Measurements from ENCODE around the gene UQCRC2. TPM values are rescaled to one million over a fixed set of nuclear protein-coding genes. Genes with fewer than 3 reads are reported as not detected.
"Not testable (repeated sequence)": the region's sequence is repeated elsewhere in the genome, so short reads cannot be mapped to it uniquely, and the experiment has no call there.

UQCRC2 gene
- total RNA-seq, 1 donor from 2014 or later = 268 TPM

DNA sequence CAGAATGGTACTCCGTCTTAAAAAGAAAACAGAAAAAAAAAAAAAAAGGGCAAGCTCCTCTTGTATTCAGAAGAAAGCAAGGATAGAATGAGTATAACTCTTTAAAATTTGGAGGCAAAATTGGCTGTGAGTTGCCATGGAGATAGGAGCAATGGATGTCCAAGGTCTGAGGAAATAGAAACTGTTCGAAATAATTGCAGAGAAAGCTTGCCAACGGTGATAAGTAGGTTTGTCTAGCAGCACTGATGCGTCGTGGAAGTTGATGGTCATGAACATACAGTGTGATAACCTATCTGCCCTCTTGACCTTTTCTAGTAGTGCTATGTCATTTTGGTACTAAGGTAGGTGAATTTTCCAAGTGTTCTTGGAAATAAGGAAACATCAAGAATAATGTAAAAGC lies 57.7 kb downstream of the UQCRC2 start:
- DNase-seq (ENCODE audit: low read depth) = no peak

GRCh38 chr16:22012241-22012640 lies 59.1 kb downstream of the UQCRC2 start:
- DNase-seq (ENCODE audit: low read depth) = no peak

DNA sequence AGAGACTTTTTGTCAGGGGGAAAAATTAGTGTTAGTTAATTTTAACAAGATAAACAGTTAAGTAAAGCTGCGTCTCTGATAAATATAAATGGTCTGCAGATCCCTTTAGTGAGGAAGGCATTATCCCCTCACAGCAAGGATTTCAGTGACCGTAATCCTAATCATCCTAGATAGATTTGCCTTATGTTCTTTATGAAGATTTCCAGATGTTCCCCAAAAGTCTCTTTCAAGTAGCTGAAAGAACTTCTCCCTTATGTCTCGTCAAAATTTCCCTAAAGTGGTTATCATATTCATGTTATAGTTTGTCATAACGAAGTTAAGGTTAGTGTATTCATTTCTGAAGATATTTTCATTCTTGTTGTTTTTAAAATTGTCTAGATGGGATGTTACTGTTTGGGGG lies 60.3 kb downstream of the UQCRC2 start:
- DNase-seq (ENCODE audit: low read depth) = no peak

GRCh38 chr16:22014271-22014873 lies 61.2 kb downstream of the UQCRC2 start:
- no peak for DNase-seq (ENCODE audit: low read depth)

- no peak for DNase-seq (ENCODE audit: low read depth)
Observed at GRCh38 chr16:22016927-22017326, 63.8 kb downstream of the UQCRC2 start.

DNA sequence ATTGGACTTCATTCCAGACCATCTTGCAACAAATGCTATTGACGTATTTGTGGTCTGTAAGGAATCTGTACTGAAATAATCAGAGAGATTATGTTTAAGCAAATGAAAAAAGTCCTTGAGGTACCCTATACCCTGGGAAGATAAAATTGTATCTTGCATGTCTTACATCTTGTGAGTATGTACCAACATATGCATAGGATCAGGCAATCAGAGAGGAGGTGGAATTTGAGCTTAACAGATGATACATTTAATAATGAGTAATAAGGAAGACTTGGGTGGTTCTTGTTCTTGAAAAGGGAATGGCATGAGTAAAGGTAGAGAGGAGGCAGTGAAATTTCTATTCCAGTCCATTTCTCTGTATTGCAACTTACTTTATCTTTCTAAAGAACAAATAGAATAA lies 65.4 kb downstream of the UQCRC2 start:
- DNase-seq (ENCODE audit: low read depth) = no peak

DNA sequence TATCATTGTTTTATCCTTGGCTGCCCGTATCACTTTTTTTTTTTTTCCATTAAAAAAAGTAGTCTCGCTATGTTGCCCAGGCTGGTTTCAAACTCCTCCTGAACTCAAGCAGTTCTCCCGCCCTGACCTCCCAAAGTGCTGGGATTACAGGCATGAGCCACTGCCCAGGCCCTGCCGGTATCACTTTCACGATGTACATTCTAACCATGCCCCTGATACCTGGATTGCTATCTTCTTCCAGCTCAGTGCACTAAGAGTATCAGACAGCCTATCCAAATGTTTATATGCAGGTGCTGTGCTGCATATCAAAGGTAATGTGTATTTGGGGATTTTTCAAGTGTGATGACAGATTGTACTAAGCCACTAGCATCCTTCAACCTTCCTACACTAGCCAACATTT lies 69.0 kb downstream of the UQCRC2 start:
- no peak for DNase-seq (ENCODE audit: low read depth)

DNA sequence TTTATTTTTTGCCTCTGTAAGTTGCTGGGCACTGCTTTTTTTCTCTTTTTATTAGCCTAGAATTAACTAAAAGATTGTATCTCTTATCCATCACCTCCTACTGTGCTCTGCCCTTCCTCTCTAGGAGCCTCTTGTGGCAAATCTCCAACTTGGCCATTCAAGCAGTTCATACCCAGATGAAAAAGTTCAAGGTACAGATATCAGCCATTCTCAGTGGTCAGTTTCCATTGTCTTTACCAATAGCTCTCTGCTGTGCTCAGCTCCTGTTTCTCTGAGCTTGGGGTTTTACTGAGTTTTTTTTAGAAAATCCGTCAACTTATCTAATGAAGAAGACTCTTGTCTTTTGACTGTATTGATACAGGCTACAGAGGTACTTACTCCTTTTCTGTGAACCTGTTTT lies 70.3 kb downstream of the UQCRC2 start:
- peak; percentile 56 for DNase-seq (ENCODE audit: low read depth)

DNA sequence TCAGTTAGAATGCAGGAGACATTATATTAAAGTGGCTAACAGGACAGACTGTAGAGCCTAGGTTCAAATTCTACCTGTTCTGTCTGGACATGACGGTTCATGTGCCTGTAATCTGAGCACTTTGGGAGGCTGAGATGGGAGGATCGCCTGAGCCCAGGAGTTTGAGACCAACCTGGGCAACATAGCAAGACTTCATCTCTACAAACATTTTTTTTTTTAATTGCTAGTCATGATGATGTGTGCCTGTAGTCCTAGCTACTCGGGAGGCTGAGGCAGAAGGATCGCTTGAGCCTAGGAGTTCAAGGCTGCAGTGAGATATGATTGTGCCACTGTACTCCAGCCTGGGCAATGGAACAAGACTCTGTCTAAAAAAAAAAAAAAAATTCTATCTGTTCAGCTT lies 71.6 kb downstream of the UQCRC2 start:
- not testable (repeated sequence) for DNase-seq (ENCODE audit: low read depth)

DNA sequence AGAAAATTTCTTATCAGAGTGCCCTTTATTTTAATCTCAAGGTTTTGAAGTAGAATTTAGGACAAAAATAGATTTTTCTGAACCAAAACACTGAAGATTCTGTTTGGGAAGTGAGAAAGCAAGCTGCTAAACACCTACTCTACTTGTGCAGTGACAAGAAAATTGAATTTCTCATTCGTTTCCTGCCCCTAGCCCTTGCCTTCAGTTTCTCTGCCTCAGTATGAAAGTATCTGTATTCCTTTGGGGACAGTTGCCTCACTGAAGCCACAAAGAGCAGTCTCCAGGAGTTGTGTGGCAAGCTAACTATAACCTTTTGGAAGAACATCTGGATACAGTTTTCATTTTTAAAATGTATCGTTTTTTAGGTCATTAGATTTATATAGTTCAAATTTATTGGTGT lies 74.5 kb downstream of the UQCRC2 start:
- no peak for DNase-seq (ENCODE audit: low read depth)

DNA sequence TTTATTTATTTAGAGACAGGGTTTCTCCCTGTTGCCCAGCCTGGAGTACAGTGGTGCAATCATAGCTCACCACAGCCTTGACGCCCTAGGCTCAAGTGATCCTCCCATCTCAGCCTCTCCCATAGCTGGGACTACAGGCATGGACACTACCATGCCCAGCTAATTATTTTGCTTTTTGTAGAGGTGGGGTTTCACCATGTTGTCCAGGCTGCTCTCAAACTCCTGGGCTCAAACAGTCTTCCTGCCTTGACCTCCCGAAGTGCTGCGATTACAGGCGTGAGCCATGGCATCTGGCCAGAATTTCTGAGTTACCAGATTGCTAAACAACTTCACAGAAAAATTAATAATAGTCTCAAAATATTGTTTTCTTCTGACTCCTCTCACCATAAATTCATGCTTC lies 76.5 kb downstream of the UQCRC2 start:
- DNase-seq (ENCODE audit: low read depth) = no peak

DNA sequence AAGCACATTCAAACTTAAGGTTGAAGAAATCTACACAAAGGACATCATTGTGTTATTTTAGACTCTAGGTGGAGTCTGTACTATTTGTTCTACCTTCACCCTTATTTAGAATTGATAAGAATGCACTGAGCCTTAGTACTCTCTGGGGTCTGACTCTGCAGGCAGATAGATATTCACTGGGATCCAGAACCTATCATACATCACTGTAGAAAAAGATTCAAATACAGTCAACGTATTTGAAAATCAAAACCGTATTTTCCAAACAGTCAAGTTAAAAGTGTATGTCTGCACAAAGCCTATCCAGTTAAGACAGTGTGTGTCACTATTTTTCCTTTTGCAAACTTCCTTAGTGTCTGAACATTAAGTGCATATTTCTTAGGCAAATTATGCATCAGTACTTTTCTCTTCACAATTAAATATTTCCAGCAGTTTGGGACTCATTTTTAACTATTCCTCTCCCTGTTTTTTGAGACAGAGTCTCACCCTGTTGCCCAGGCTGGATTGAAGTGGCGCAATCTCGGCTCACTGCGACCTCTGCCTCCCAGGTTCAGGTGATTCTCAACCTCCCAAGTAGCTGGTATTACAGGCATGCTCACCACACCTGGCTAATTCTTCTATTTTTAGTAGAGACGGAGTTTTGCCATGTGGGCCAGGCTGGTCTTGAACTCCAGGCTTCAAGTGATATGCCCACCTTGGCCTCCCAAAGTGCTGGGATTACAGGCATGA lies 77.1 kb downstream of the UQCRC2 start:
- no peak for DNase-seq (ENCODE audit: low read depth)

DNA sequence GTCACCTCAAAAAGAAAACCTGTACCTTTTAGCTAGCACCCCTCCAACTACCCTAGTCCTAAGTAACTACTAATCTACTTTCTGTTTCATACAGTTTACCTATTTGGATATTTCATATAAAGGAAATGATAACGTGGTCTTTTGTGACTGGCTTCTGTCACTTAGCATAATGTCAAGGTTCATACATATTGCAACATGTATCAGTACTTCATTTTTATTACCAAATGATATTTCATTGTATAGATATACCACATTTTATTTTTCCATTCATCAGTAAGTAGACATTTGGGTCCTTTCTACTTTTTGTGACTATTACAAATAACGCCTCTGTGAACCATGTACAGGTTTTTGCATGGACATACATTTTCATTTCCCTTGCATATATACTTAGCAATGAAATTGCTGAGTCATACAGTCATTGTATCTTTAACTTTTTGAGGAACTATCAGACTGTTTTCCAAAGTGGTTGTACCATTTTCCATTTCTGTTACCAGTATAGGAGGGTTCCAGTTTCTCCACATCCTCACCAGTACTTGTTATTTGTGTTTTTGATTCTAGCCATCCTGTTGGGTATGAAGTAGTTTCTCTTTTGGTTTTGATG lies 78.4 kb downstream of the UQCRC2 start:
- DNase-seq (ENCODE audit: low read depth) = no peak

Other genes starting within 250 kb of the UQCRC2 start
- gene NPIPB4, start 95.6 kb upstream of the UQCRC2 start, total RNA-seq = 6.8 and 34.1 TPM in 2 replicates
- gene PDZD9, start 47.8 kb downstream of the UQCRC2 start, total RNA-seq = not detected in 2 replicates
- gene MOSMO, start 54.8 kb downstream of the UQCRC2 start, total RNA-seq = 4.7 and 12.1 TPM in 2 replicates
- 0.10 TPM in 1 of 2 replicates, not detected in the other for gene VWA3A, start 139.2 kb downstream of the UQCRC2 start, total RNA-seq
- gene SDR42E2, start 209.1 kb downstream of the UQCRC2 start, total RNA-seq = not detected in 2 replicates

Measured in renal cortical epithelial cell (primary cell).